Measurements from ENCODE around the gene YAF2.

- TF ChIP-seq EP300 (IDR thresholded peaks at IDR 0.05) = no peak
- no peak for TF ChIP-seq POLR2A (IDR thresholded peaks at IDR 0.05)
- TF ChIP-seq CTCF (IDR thresholded peaks at IDR 0.05) = no peak
- no peak for TF ChIP-seq POLR2AphosphoS5 (IDR thresholded peaks at IDR 0.05)
Observed at GRCh38 chr12:42126963-42127362, 111.1 kb downstream of the YAF2 start.
